CMK (cell line): ENCODE results near the gene ZNF775.

Experiments used
- DNase-seq: peaks from one replicate; pipeline ENCODE4 v3.0.0-alpha.2; 2010; ENCODE audit warnings: low read depth

The ZNF775 gene

DNA sequence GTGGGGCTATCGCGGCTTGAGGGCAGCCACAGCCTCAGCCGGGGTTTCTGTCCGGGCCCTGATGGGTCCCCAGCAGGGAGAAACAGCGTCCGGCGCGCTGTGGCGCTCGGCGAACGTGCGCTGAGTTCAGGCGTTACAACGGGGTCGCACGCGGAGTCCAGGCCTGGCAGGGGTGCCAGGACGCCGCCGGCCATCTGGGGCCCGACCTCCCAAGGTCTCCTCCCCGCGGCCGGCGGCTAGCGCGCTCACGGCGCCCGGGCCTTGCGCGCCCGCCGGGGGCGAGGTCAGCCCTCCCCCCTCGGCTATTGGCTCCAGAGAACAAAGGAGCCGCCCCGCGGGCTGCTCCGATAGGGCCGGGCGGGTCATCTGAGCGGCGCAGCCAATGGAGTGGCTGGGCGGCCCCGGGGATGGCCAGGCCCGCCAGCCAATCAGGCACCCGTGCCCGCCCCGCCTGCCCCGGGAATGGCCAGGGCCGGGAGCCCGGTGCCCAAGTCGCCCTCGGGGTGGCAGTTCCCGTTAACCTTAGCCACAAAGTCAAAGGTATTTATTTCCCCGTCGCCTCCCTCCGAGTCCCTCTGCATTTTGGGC is at the start of gene ZNF775:
TSS of gene ZNF775 (plus strand) at position 478 of the 588 bp plus-strand sequence. CDS start 9,141 bp downstream, outside the sequence.
- DNase-seq, result peak; percentile 63

DNA sequence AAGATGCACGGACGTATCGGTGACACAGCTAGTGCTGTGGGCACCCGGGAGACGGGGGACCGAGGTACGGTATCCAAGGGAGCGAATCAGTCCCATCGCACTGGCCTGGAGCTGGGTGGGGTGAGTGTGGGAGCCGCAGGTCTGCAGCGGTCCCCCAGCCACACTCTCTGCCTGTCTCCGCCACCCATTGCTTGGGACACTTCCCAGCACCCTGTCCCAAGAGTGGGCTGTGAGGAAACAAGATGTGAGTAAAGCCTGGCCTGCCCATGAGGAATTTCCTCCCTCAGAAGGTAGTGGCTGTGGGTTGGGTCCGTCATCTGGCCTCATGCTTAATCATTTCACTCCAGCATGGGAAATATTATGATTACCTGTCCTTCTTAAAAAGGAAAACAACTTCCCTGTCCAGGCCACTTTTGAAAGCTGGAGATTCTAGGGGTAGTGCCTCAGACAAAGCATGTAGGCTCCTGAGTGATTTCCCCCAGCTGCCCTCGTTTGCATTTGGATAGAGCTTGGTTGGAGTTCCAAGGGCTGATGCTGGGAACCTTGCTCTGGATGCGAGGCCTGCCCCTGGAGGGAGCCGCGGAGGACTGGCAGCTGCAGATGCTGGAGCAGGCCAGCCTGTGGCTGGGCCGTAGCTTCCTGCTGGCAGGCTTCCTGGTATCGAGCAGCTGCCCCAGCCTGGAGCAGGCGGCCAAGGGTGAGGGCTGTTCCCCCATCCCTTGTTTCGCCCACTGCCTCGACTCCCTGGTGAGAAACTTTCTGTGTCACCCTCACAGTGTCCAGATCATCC is 49.6 kb upstream of the ZNF775 start:
- no peak for DNase-seq

DNA sequence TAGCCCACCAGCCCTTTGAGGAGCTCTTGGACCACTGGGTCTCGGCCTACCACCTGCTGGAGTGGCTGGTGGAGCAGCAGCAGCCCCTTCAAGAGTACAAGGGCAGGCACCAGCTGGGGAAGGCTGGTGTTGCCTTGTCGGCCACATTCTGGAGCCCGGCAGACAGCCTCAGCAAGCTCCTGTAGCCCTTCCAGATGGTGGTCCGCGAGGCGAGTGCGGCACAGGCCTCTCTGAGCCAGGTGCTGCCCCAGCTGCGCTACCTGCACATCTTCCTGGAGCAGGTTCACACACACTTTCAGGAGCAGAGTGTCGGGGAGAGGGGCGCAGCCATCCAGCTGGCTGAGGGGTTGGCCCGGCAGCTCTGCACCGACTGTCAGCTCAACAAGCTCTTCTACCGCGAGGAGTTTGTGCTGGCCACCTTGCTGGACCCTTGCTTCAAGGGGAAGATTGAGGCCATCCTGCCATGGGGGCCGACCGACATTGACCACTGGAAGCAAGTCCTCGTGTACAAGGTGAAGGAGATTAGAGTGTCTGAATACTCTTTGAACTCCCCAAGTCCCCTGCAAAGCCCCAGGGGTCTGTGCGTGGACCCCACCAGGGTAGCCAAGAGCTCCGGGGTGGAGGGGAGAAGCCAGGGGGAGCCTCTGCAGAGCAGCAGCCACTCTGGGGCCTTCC is 48.8 kb upstream of the ZNF775 start:
- no peak for DNase-seq

DNA sequence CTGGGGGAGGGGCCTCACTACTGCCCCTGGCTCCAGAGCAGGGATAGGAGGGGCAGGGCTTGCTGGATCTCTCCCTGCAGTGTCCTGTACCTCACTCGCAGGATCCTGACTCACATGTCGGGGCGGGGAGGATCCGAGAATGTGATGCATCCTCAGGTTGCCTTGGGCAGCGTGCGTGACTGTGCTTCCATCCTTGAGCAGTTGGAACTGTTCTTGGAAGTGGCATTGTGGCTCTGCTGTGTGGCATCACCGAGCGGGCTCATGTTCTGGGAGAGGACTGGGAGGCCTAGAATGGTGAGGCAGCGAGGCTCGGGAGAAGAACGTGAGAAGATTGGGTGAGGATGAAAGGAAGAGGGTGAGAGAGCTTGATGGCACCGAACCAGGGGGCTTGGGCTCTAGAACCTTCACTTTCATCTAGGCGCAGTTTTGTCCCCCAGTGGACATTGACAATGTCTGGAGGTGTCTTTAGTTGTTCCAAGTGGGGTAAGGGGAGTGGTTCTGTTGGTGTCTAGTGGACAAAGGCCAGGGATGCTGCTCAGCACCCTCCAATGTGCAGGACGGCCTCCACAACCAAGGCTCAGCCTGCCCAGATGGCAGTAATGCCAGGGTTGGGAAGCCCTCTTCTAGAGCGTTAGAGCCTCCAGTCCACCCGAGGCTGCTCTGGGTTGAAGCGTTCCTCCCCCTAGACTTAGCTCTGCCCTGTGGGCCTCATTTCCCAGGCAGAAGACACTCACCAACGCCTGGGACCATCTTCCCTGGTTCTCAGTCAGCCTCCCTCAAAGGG is 46.1 kb upstream of the ZNF775 start:
- DNase-seq, result no peak

DNA sequence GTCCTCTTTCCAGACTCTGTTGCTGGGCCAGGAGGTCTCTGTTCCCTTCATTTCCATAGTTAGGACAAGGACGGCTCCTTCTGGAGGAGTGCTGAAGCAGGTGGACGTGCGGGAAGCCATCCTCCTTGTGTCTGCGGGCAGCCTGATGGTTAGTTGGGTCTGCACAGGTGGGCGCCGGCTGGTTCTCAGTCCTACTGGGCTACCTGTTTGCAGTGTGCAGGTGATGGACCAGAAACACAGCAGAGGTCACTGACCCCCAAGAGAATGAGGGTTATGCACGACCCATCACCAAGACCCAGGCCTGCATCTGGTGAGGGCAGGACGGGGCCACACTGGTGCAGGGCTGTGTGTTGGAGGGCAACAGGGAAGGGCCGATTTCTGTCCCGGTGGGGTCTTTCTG is 45.5 kb upstream of the ZNF775 start:
- no peak for DNase-seq

DNA sequence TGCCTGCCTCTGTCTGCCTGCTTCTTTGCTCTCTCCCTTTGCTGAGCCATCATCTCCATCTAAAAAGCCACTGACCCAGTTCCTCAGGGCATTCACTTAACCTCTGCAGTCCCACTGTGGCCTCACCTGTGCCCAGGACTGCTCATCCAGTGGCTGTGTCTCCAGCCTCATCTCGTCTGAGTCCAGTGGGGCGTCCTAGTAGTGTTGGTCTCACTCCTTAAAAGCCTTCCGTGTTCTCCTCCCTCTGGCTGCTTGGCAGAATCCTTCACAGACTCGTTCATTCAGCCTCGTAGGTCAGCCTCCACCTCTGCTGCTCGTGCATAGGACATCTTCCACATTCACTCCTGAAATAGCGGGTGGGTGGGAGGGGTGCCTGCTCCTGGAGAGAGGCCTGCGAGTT is 45.0 kb upstream of the ZNF775 start:
- DNase-seq, result no peak

DNA sequence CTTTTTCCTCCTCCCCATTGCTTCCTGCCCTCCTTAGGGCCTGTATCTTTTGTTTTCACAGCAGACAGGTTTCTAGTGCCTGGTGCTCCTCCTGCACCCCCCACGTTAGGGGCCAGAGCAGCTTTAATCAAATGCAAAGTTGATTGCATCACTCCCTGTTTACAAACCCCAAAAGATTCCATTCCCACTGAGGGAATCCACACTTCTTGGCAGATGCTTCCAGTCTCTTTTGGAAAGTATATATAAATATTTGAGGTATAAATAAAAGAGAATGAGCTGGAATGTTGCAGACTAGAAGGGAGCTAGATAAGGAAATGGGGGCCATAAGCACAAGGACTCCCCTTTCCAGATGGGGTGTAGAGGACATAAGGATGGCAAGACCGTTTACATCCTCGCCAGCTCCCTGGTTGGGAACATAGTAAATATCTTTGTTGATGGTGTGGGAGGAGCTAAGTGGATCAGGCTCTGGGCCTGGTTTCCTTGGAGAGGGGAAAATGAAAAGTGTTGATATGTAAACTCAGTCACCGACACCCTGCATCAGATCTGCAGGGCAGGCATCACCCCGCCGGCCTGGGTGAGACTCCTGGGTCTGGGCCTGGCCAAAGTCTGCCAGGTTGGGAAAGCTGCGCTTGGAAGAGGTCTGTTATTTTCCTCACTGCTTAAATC is 43.9 kb upstream of the ZNF775 start:
- no peak for DNase-seq

DNA sequence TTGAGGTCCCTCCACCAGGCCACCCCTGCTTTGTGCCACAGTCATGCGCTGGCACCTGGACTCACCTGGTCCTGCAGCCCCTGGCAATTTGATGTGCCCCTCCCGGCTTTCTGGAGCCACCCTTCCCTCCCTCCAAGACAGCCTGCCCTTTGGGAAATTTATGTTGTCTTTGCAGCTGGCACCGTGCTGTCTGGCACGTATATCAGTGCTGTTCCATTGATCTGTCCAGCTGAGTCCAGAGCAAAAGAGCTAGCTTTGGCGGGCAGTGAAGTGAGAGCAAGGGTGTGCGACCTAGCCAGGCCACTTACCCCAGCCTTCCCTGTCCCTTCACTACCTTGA is 43.4 kb upstream of the ZNF775 start:
- DNase-seq, result no peak

DNA sequence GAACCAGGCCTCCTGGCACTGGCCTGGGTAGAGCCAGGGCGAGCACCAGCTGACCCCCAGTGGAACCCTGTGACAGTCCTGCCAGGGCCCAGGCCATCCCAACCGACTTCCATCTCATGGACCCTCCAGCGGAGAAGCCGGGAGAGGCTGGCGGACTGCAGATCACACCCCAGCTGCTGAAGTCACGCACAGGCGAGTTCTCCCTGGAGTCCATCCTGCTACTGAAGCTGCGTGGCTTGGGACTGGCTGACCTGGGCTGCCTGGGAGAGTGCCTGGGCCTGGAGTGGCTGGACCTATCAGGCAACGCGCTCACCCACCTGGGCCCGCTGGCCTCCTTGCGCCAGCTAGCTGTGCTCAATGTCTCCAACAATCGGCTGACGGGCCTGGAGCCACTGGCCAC is 42.4 kb upstream of the ZNF775 start:
- DNase-seq, result no peak

DNA sequence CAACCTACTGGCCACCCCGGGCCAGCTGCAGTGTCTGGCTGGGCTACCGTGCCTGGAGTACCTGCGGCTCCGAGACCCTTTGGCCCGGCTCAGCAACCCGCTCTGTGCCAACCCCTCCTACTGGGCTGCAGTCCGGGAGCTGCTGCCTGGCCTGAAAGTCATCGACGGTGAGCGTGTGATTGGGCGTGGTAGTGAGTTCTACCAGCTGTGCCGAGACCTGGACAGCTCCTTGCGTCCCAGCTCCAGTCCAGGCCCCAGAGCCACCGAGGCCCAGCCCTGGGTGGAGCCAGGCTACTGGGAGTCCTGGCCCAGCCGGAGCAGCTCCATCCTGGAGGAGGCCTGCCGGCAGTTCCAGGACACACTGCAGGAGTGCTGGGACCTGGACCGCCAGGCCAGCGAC is 42.0 kb upstream of the ZNF775 start:
- no peak for DNase-seq

DNA sequence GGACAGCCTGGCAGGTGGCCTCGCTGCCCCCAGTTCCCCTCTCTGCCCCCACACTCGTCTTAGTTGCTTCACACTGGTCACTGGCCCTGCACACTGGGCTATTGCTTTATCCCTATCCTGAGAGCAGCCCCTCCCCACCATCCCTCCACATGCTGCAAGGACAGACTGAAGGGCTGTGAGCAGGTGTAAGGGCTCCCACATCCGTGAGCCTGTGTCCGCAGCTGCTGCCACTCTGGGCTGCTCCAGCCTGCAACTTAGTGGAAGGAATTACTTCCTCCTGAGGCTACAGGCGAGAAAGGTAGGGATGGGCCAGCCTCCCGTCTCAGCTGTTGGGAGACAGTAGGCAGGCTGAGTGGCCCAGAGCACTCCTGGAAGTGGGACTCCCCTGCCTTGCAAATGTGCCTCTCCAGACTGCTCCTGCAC is 41.5 kb upstream of the ZNF775 start:
- DNase-seq, result no peak

DNA sequence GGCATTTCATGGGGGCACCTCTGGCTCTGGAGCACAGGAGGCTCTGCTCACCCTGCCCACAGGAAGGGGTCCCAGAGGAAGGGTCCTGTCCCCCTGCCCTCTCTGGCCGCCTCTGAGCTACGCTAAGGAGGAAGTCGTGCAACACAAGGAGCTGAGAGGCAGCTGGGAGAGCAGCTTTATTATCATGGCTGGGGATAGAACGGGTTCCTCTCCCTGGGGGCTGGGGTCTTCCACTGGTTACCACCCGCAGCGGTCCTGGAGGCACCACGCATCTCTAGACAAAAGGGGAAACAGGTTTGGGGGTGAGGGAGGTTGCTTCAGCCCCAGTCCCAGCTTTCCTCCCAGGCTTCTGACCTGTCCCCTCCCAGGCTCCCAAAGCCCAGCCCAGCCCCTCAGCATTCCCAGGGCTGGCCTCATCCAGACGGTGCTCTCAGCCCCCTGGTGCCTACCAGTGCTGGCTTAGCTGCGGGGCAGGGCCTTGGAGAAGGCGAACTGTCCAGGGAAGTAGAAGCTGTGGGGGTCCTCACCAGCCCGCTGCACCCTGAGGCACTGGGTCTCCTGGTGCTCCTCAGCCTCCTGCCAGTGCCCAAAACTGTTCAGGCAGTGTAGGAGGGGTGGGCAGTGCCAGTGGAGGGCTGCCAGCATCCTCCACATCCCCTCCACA is 40.8 kb upstream of the ZNF775 start:
- DNase-seq, result no peak

DNA sequence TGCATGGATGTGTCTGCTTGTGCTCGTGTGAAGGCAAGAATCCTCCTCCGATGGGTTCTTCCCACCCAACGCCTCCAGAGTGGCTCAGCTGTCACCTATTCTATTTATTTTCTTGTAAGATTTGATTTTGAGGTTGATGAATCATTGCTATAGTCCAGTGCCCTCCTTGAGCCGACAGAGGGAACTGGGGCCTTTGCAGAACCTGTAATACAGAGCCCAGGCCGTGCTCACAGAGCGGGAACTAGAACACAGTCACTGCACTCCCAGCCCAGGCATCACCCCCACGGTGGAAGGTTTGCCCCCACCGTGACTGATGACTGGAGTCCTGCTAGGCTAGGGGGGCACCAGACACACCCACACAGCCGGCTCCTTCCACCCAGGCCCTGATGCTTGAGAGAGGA is 39.7 kb upstream of the ZNF775 start:
- no peak for DNase-seq

DNA sequence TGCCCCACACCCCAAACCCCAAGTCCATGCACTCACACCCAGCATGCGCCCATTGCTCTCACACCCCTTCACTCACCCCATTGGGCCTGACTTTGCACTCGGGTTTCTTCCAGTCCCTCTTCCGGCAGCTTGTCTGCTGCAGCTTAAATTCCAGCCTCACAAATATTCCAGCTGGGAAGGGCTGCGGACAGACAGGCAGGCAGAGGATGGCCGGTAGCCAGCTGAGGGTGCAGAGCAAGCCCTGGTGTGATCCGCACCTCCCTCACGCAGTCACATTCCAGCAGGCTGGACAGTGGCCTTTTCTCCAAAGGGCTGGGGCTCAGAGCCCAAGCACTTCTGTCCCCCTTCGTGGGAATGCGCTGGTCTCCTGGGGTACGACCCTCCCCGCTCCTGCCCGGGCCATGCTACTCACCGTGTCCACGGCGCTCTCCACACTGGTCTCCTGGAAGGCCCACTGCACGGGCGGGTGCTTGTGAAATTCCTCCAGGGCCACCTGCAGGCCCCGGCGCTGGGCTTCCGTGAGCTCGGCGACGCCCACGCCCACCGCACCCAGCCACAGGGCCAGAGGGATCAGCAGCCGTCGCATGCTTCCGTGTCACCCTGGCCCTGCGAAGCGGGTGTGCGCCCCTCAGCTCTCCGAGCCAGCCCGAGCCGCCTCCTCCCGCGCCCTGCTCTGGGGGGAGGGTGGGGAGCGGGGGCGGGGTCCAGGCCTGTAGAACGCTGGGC is 38.9 kb upstream of the ZNF775 start:
- DNase-seq, result no peak

DNA sequence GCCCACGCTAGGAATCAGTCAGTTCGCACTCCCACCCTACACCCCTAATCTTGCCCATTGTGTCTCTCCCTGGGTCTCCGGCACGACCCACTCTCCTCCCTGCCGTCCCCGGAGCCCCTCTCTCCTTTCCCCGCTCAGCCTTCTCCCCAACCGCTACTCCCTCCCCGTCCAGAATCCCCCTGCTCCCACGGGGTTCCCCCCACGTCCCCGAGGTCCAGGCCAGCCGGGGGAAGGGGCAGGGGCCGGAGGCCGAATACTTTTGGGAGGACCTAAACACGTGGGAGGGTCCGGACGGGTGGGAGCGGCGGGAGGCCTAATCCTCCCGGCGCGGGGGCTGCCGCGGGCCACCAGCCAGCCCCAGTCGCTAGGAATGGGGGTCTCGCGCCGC is 38.3 kb upstream of the ZNF775 start:
- no peak for DNase-seq

DNA sequence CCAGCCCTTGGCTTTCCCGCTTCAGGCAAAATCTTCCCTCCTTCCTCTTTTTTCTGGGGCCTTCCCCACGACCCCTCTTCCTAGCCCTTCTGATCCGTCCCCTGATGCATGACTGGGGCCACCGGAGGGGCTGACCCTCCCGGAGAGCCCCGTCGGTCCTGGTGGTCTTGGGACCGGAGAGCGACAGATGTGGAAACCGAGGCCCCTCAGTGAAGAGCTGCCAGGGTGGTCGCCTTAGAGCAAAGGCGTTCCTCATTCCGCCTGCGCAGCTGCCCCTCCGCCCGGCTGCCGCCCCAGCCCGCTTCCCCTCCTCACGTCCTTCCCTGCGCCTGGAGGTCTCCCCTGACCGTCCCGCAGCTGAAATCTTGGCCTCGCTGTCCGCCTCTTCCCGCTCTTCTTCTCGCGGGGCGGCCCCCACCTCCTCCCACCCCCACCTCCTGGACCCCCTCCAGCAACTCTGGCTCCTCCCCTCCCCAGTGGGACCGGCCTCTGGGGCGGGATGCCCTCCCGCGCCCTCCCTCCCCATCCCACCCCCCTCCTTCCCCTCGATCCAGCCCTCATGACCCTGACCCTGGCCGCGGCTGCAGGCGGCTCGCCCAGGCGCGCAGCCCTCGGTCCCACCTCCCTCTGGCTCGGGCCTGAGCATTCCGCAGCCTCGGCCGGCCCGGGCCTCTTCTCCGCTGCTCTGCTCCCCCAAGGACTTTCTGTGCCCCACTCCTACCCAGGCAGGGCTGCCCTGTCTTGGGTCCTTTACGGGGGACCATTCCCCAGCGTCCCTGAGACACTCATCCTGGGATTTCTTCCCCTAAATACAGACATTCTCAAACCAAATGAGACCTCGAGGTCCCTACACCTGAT is 37.6 kb upstream of the ZNF775 start, which contains the start of gene RARRES2:
TSS of gene RARRES2 (minus strand) at position 367 of the 858 bp plus-strand sequence. CDS start 1,020 bp downstream, outside the sequence.
- no peak for DNase-seq

DNA sequence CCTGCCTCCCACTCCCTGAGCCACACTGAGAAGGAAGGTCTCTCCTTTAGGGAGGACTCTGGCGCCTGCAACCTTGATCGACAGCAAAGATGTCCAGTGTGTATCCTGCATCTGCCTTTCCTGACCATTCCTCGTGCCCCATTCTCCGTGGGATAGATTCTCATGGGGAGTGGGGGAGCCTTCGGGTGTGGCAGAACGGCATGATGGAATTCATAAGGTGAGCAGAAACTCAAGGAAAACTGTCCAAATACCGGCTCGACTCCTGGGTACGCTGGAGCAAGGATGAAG is 37.1 kb upstream of the ZNF775 start:
- no peak for DNase-seq

DNA sequence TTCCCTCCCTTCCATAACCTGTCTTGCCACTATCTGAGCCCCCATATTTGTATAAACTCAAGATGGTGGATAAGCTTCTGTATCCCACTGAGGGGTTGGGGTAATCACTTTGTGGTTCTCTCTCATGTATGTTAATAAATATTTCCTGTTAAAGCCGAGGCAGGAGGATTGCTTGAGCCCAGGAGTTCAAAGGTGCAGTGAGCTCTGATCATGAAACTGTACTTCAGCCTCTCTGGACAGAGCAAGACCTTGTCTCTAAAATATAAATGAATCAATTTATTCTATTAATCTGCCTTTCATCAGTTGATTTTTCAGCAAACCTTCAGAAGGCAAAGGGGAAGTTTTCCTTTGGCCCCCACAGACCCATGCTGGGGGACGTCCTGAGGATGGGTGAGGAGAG is 35.9 kb upstream of the ZNF775 start:
- no peak for DNase-seq

DNA sequence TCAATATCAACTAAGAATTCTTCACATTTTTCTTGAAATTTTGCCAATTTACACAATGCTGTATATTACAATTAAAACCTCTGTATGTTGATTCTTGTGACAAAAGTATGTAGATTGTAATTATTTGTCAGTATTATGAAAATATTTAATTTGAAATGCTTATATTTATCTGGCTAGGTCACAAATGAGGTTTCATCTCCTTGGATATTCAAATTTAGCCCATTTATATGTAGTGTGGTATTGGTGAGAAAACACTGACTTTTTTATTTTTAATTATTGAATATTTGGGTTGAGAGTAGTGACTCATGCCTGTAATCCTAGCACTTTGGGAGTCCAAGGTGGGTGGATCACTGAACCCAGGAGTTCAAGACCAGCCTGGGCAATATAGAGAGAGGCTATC is 34.8 kb upstream of the ZNF775 start:
- DNase-seq, result no peak

DNA sequence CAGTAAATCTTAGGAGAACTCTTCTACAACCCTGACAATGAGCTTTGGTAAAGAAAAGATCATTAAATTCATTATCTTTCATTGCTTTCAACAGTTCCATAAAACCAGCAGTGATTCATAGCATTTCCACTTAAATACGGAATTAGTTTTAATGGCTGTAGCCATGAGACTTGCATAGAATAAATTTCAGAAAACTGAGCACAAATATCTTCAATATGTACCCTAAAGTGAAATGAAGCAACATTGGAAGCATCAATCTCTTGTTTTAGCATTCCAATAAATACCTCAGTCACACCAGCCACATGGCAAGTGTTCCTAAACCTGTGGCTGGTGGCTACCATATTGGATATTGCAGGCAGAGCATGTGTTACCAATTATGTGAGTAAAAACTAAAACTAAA is 34.1 kb upstream of the ZNF775 start:
- DNase-seq, result no peak
